ENCODE data around the gene OR2A2.
"Not testable (repeated sequence)": the region's sequence is repeated elsewhere in the genome, so short reads cannot be mapped to it uniquely, and the experiment has no call there.

The OR2A2 gene

GRCh38 chr7:144109283-144109682 lies at the start of gene OR2A2:
OR2A2 (plus strand) TSS chr7:144109583; CDS start chr7:144109583, 0 bp downstream.
- no peak for DNase-seq (ENCODE audit: low read depth in 2 of 2)

- DNase-seq (ENCODE audit: low read depth in 2 of 2): no peak
Measured at GRCh38 chr7:144063710-144064109, 45.7 kb upstream of the OR2A2 start.

GRCh38 chr7:144069511-144069910 lies 39.9 kb upstream of the OR2A2 start, which contains the start of gene OR2A25:
OR2A25 (plus strand) TSS chr7:144069811; CDS start chr7:144074220, 4,409 bp downstream.
- no peak for DNase-seq (ENCODE audit: low read depth in 2 of 2)

- DNase-seq (ENCODE audit: low read depth in 2 of 2): no peak
Measured at GRCh38 chr7:144069953-144070352, 39.4 kb upstream of the OR2A2 start.

GRCh38 chr7:144074374-144074773 lies 35.0 kb upstream of the OR2A2 start:
- no peak for DNase-seq (ENCODE audit: low read depth in 2 of 2)

GRCh38 chr7:144085978-144086377 lies 23.4 kb upstream of the OR2A2 start, which contains the start of gene OR2A12:
OR2A12 (plus strand) TSS chr7:144086278; CDS start chr7:144095108, 8,830 bp downstream.
- no peak for DNase-seq (ENCODE audit: low read depth in 2 of 2)

- DNase-seq (ENCODE audit: low read depth in 2 of 2): no peak
Measured at GRCh38 chr7:144086730-144087129, 22.7 kb upstream of the OR2A2 start.

GRCh38 chr7:144087230-144087629 lies 22.2 kb upstream of the OR2A2 start:
- DNase-seq (ENCODE audit: low read depth in 2 of 2): no peak

- DNase-seq (ENCODE audit: low read depth in 2 of 2): no peak
Measured at GRCh38 chr7:144090667-144091066, 18.7 kb upstream of the OR2A2 start.

- DNase-seq (ENCODE audit: low read depth in 2 of 2): no peak
Measured at GRCh38 chr7:144098776-144099175, 10.6 kb upstream of the OR2A2 start.

GRCh38 chr7:144100607-144101006 lies 8.8 kb upstream of the OR2A2 start:
- DNase-seq (ENCODE audit: low read depth in 2 of 2): no peak

GRCh38 chr7:144102041-144102440 lies 7.3 kb upstream of the OR2A2 start:
- no peak for DNase-seq (ENCODE audit: low read depth in 2 of 2)

GRCh38 chr7:144105211-144105610 lies 4.2 kb upstream of the OR2A2 start:
- no peak for DNase-seq (ENCODE audit: low read depth in 2 of 2)

- DNase-seq (ENCODE audit: low read depth in 2 of 2): no peak
Measured at GRCh38 chr7:144110272-144110671, 889 bp downstream of the OR2A2 start.

GRCh38 chr7:144113651-144114050 lies 4.3 kb downstream of the OR2A2 start:
- DNase-seq (ENCODE audit: low read depth in 2 of 2): no peak

GRCh38 chr7:144118341-144118740 lies 9.0 kb downstream of the OR2A2 start:
- no peak for DNase-seq (ENCODE audit: low read depth in 2 of 2)

- DNase-seq (ENCODE audit: low read depth in 2 of 2): no peak
Measured at GRCh38 chr7:144122876-144123275, 13.5 kb downstream of the OR2A2 start, which contains the start of gene OR2A14. OR2A14 (plus strand) TSS chr7:144123176; CDS start chr7:144129113, 5,937 bp downstream.

GRCh38 chr7:144127714-144128334 lies 18.4 kb downstream of the OR2A2 start:
- DNase-seq (ENCODE audit: low read depth in 2 of 2): peak; percentile 25 to 27

GRCh38 chr7:144129601-144130000 lies 20.2 kb downstream of the OR2A2 start:
- not testable (repeated sequence) for DNase-seq (ENCODE audit: low read depth in 2 of 2)

- DNase-seq (ENCODE audit: low read depth in 2 of 2): no peak
Measured at GRCh38 chr7:144130730-144131129, 21.3 kb downstream of the OR2A2 start.

GRCh38 chr7:144132262-144132661 lies 22.9 kb downstream of the OR2A2 start:
- DNase-seq (ENCODE audit: low read depth in 2 of 2): no peak

GRCh38 chr7:144133307-144133706 lies 23.9 kb downstream of the OR2A2 start:
- no peak for DNase-seq (ENCODE audit: low read depth in 2 of 2)

GRCh38 chr7:144134116-144134515 lies 24.7 kb downstream of the OR2A2 start:
- DNase-seq (ENCODE audit: low read depth in 2 of 2): no peak

GRCh38 chr7:144137501-144137900 lies 28.1 kb downstream of the OR2A2 start:
- no peak for DNase-seq (ENCODE audit: low read depth in 2 of 2)

Data from fibroblast of skin of left quadriceps (primary cell).